Stimulated activated CD4-positive, alpha-beta T cell treated with anti-CD3 and anti-CD28 coated beads, TNF-alpha, amount 100 ng/mL, for 48 hours (primary cell): Measurements from ENCODE around the gene EIF4H.
"Not testable (repeated sequence)": the region's sequence is repeated elsewhere in the genome, so short reads cannot be mapped to it uniquely, and the experiment has no call there.

ENCODE experiments used
- DNase-seq, 3 donors: peaks; one replicate each; pipeline ENCODE4 v3.0.0-alpha.2; 2020; ENCODE audit warnings: low read depth in 3 of 3

The EIF4H gene

DNA sequence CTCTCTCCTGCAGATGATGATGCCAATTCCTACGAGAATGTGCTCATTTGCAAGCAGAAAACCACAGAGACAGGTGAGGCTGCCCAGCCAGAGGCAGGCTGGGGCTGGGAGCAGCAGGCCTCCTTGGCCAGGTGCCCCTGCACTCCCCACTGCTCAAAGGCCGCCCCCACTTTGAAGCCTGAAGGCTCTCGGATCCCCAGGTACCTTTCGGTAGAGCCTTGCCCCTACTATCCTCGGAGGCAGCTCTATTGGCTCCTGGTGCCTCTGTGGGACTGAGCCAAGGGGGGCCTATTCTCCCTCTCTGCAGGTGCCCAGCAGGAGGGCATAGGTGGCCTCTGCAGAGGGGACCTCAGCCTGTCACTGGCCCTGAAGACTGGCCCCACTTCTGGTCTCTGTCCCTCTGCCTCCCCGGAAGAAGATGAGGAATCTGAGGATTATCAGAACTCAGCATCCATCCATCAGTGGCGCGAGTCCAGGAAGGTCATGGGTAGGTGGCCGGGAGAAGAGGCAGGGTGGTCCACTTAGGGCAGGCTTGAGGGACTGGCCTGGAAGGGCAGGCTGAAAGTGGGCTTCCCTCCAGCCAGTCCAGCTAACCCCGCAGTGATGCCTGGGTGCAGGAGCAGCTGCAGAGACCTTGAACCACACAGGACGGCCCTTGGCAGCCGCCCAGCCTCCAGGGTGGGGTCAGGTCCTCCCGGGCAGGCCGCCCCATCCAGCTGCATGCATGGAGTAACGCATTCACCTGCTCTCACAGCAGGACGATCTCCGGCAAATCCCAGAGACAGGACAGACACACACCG is 49.8 kb downstream of the EIF4H start:
- DNase-seq = no peak

DNA sequence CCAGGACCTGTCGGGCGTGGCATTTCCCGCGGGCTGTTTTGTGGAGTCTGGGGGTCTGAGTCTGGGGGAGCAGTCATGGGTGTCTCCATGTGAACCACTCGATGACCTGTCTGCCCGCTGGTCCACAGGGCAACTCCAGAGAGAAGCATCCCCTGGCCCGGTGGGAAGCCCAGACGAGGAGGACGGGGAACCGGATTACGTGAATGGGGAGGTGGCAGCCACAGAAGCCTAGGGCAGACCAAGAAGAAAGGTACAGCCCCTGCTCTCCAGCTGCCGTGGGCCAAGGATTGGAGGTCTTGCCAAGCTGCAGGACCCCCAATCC is 50.3 kb downstream of the EIF4H start:
- no peak for DNase-seq

DNA sequence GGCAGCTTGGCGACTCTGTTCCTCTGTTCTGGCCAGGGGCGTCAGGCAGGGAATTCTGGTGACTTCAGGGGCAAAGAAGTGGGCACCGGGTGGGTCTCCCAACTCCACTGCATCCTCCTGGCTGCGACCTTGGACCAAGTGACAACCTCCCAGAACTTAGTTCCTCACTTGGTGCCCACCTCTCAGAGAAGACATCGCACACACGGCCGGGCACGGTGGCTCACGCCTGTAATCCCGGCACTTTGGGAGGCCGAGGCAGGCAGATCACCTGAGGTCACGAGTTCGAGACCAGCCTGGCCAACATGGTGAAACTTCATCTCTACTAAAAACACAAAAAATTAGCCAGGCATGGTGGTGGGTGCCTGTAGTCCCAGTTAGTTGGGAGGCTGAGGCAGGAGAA is 50.8 kb downstream of the EIF4H start:
- DNase-seq = not testable (repeated sequence)

DNA sequence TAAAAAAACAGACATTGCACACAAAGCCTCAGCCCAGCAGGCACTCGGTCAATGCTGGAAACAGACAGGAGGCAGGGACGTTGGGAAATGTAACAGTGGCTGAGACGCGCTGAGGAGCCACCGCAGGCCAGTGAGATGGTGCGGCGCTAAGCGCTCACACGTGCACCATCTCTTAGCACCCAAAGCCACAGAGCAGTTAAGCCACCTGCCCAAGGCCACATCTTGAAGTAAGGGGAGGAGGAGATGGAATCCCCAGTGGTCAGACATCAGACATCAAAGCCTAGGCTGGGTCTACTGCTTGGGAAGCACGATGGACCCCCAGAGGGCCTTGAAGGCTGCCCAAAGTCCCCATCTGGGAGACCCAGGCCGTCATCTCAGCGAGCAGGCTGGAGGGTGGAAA is 51.2 kb downstream of the EIF4H start:
- no peak for DNase-seq

DNA sequence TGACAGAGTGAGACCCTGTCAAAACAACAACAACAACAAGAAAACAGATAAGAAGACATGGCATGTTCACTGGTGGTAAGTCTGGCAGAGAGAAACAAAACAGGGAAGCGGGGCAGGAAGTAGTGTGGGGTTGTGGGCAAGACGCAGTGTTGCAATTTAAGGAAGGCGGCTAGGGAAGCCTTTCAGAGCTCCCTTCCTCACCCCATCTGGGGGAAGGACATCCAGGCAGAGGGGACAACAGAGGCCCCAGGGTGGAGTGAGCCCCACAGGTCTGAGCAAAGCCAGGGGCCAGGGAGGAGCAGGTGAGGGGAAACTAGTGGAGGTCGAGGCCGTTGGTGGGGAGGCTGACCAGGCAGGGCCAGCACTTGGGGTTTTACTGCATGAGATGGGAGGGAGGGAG is 52.5 kb downstream of the EIF4H start:
- no peak for DNase-seq

DNA sequence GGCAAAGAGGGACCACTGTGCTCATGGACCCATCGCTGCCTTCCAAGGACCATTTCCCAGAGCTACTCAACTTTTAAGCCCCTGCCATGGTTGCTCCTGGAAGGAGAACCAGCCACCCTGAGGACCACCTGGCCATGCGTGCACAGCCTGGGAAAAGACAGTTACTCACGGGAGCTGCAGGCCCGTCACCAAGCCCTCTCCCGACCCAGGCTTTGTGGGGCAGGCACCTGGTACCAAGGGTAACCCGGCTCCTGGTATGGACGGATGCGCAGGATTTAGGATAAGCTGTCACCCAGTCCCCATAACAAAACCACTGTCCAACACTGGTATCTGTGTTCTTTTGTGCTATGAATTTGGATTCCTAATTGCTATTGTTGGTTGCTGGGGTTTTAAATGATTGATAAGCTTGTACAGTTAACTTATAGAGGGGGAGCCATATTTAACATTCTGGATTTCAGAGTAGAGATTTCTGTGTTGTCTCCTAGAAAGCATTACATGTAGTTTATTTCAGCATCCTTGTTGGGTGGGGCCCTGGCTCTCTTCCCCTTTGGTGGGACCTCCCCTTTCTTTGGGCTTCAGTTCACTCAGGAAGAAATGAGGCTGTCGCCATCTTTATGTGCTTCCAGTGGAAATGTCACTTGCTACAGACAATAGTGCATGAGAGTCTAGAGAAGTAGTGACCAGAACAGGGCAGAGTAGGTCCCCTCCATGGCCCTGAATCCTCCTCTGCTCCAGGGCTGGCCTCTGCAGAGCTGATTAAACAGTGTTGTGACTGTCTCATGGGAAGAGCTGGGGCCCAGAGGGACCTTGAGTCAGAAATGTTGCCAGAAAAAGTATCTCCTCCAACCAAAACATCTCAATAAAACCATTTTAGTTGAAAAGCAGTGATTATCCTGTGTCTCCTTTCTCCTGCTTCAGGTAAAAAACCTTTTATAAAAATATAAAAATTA is 55.1 kb downstream of the EIF4H start:
- no peak for DNase-seq

DNA sequence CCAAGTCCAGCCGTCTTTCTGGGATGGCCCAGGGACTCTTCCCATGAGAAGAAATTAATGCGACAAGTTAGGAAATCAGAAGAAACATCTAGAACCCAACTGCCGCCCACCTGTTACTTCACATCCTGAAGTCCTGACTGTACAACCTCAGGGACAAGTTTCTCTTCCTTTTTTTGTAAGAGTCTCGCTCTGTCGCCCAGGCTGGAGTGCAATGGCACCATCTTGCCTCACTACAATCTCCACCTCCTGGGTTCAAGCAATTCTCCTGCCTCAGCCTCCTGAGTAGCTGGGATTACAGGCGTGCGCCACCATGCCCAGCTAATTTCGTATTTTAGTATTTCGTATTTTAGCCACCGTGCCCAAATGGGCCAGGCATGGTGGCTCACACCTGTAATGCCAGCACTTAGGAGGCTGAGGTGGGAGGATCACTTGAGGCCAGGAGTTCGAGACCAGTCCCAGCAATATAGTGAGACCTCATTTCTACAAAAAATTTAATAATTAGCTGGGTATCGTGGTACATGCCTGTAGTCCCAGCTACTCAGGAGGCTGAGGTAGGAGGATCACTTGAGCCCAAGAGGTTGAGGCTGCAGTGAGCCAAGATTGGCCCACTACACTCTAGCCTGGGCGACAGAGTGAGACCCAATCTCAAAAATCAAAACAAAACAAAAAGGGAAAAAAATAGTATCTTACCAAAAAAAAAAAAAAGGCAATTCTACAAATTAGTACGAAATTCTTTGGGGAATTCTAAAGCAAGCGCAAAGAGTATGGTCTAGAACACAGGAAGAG is 56.5 kb downstream of the EIF4H start:
- DNase-seq = no peak

DNA sequence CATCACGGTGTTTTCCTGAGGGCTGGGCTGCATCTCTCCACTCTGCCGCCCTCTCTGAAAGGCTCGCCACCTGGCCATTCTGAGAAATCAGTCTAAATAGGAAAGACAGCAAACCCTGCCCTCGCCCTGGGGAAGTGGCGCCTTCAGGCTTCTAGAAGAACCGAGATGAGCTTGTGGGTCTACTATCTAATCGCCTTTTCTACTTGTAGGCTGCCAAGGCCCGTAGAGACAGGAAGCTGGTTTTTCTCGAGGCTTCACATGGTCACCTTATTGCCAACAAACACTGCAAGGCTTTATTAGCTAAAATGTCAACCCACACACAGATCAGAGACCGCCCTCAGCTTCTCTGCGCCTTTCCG is 57.1 kb downstream of the EIF4H start:
- no peak for DNase-seq

DNA sequence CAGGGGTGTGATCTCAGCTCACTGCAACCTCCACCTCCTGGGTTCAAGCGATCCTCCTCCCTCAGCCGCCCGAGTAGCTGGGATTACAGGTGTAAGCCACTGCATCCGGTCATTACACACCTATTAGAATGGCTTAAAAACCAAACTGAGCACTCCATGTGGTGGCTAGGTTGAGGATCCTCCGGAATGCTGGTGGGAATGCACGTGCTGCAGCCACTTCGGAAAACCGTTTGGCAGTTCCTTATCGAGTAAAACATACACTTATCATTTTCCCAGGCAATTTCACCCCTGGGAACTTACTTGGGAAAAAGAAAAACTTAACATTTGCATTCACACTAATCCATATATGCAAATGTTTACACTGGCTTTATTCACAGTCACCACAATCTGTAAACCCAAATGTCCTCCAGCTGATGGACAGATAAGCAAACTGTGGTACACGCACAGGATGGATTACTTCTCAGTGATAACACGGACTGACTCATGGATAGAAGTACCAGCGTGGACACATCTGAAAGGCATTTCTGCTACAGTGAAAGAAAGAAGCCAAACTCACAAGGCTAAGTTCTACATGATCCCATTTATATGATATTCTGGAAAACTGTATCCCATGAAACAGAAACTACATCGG is 59.6 kb downstream of the EIF4H start:
- no peak for DNase-seq

DNA sequence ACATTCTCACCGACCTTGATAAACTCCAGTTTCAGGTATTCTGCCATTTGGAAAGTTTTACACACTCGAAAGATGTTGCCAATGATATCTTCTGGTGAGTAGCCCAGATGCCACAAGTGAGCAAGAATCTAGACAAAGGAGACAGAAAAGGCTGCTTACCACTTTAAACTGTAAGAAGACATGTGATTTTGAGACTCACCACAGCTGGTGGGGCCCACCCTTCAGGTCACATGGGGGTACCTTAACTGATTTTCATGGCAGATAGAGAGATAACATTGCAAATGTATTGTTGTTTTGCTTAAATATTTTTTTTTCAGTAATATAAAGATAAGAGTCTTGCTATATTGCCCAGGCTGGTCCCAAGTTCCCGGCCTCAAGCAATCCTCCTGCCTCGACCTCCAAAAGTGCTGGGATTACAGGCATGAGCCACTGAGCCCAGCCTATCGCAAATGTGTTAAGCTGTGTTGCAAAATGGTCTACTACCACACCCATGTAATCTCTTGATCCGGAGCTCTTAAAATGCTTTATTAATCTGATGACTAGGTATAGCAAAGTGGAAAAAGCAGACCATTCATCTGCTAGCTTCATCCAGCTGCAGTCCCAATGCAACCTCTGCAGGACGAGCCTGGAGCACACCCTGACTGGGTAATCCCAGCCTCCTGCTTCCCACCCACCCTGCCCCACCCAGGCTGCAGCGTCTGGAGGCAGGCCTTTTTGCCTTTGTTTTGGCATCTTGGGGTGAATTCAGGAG is 61.5 kb downstream of the EIF4H start:
- DNase-seq = no peak

DNA sequence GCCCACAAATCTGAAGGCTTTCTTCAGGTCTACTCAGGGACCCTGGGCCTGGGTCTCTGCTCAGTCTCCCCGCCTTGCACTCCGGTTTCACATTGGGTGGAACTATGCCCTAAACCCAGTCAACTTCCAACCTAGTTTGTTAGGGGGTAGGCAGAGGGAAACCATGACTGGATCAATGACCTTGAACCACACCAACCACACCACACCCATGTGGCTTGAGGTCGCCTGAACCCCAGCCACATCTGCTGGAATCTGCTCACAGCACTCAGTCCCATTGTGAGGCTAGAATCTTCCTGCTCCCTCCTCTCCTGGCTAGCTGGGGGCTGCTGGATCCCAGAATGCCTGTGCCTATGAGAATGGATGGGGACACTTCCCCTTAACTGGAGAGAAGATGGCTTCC is 62.1 kb downstream of the EIF4H start:
- DNase-seq = no peak

DNA sequence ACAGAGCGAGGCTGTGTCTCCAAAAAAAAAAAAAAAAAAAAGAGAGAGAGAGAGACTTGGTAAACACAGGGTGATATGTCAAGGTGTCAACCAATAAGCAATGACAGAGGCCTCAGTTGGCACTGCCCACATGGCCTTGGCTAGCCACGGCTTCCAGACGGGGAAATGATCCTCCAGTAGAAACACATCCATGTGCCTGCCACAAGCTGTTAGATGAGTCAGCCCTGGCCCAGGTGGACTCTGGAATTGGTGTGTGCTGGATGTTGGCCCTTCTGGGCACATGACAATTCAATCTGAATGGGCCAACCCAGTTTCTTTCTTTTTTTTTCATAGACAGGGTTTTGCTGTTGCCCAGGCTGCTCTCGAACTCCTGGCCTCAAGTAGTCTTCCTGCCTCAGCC is 66.3 kb downstream of the EIF4H start:
- no peak for DNase-seq

DNA sequence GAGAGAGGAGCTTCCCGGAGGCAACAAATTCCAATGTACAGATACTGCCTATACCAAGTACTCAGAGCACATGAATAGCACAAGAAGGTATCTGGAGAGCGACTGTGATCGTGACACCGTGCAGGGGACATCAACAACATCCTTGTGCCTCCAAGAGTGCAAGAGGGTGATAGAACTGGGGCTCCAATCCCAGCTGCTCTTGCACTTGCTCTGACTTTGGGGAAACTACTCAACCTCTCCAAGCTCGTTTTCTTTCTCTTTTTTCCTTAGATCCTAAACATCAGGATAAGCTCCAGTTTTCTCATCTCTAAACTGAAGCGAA is 67.9 kb downstream of the EIF4H start:
- DNase-seq = no peak

DNA sequence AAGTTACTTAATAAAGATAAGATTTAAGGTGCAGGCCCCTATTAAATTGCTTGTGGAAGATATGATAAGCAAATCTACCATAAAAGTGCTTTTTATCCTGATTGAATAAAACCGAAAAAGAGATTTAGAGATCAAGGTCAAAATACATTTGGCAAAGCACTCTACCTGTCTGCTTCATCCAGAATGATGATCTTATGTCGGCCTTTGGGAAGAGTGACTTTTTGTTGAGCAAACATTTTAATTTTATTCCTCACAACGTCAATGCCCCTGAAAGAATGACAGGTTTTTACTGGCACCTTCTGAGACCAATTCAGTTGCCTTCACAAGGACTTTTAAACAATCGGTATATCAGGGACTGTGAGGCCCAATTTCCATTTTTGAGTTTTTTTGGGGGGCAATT is 72.3 kb downstream of the EIF4H start:
- no peak for DNase-seq
